ENCODE results near the gene CCDC192. TPM values are rescaled to one million over a fixed set of nuclear protein-coding genes. Genes with fewer than 3 reads are reported as not detected.
"Not testable (repeated sequence)": the region's sequence is repeated elsewhere in the genome, so short reads cannot be mapped to it uniquely, and the experiment has no call there.

CCDC192 gene
- total RNA-seq, 1 donor from 2014 or later: 0.31 TPM

GRCh38 chr5:127766676-127767335, 63.6 kb downstream of the CCDC192 start:
- no peak for DNase-seq

DNA sequence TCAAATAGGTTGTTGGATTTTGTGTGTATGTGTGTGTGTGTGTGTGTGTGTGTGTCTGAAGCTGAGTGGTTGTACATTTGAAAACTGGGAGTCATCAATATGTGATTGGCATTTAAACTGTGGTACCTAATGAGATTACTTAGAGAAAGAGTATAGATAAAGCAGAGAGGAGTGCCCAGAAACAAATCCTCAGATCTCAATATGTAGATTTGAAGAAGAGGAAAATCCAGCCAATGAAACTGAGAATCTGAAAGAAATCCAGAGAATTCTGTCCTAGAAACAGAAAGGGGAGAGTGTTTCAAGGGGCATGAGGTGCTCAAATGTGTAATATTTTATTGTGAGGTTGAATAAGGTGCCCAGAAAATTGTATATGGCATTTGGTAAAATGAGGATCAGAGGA, 66.2 kb downstream of the CCDC192 start:
- DNase-seq: no peak

DNA sequence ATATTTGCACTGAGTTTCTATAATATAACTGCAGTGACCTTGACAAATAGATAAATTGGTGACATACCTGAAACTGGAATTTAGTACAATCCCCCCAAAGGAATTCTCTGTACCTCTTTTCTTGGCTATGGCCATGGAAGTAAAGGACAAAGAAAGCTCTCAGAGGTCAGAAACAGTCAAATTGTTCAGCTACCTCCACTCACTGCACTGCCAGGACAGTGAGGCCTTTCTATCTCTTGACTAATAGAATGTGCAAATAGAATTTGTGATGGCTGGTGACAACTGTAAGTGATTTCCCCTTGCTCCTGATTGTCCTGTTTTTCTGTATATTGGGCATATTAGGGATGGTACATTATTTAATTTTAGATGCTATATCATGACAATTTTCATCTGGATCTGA, 67.1 kb downstream of the CCDC192 start:
- DNase-seq: no peak

GRCh38 chr5:127772531-127772930, 69.3 kb downstream of the CCDC192 start:
- no peak for DNase-seq

DNA sequence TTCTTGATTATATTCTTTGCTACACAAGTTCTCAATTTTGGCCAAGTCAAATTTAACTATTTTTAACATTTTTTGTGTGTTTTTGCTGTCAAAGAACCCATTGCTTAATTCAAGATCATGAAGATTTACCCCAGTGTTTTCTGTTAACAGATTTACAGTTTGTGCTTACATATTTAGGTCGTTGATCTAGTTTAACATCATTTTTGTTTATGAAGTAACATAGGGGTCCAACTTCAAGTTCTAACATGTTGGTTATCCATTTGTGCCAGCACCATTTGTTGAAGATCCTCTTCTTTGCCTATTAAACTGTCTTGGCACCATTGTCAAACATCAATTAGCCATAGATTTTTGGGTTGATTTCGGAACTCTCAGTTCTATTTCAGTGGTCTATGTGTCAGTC, 71.0 kb downstream of the CCDC192 start:
- no peak for DNase-seq

DNA sequence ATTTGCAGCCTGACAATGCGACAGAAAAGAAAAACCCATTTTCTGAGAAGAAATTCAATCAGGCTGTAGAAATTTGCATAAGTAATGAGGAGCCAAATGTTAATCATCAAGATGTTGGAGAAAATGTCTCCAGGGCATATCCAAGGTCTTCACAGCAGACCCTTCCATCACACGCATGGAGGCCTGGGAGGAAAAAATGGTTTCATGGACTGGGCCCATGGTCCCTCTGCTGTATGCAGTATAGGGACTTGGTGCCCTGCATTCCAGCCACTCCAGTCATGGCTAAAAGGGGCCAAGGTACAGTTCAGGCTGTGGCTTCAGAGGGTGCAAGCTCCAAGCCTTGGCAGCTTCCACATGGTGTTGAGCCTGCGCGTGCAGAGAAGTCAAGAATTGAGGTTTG, 73.3 kb downstream of the CCDC192 start:
- no peak for DNase-seq

DNA sequence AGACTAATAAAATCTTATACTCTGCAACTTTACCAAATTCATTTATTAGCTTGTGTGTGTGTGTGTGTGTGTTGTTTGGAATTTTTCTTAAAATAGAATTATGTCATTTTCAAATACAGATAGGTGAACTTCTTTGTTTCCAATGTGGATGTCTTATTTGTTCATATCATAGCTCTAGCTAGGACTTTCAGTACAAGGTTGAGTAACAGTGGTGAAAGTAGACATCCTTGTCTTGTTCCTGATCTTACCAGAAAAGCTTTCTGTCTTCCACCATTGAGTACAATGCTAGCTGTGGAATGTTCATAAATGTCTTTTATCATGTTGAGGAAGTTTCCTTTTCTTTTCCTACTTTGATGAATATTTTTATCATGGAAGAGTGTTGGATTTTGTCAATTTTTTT, 74.8 kb downstream of the CCDC192 start:
- DNase-seq: no peak

- not testable (repeated sequence) for DNase-seq
Measured at GRCh38 chr5:127782450-127782849, 79.3 kb downstream of the CCDC192 start.

DNA sequence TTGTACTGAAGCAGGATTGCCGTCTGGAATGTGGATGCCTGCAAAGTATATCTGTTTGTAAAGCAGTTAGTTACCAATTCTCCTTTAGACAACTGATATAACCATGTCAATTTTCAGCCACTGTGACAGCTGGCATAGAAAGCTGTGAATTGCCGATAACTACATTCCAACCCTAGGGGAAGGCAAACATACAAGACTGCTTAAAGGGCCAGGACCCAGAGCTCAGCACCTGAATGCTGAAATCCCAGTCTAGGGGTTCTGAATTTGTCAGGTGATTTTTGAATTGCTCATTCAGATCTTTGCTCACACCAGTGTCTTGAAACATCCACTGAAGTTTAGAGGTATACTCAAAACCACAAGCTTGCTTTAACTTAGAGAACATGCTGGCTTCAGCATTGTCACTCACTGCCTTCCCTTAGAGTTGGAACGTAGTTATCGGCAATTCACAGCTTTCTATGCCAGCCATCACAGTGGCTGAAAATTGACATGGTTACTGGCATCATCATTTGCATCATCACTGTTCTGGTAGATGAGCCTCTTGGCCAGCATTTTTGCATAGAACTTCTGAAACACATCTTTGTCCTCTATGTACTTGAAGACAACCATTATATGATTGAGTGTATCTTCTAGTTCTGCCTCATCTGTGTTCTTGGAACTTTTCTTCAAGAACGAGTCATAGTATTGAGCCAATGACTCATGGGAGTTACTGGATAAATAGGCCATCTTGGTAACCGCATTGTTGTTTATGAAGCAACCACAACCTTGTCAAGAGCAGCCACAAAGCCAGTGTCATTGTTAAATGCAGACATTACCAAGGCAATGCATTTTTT, 82.1 kb downstream of the CCDC192 start:
- DNase-seq: no peak

DNA sequence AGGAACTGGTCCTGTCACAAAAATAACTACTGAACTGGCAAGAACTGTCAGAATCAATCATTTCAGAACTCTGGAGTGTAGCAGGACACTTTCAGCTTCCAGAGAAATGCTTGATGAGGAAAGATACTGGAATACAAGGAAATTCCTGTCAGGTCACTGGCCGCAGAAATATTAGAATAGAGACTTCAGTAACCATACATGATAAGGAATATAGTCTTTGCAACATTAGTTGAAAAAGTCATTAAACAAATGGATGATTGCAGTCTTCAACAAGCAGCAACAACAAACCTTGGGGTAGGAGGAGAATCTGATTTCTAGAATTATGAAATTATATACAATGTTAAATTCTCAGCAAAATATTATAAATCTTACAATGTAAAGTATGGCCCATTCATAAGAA, 88.2 kb downstream of the CCDC192 start:
- DNase-seq: no peak

DNA sequence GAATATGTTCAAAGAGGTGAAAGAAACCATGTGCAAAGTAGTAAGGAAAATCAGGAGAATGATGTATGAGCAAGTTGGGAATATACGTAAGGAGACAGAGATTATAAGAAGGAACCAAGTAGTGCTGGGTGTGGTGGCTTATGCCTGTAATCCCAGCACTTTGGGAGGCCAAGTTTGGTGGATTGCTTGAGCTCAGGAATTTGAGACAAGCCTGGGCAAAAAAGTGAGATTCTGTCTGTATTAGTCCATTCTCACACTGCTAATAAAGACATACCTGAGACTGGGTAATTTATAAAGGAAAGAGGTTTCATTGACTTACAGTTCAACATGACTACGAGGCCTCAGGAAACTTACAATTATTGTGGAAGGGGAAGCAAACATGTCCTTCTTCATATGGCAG, 88.7 kb downstream of the CCDC192 start:
- not testable (repeated sequence) for DNase-seq

GRCh38 chr5:127793052-127793451, 89.9 kb downstream of the CCDC192 start:
- no peak for DNase-seq

DNA sequence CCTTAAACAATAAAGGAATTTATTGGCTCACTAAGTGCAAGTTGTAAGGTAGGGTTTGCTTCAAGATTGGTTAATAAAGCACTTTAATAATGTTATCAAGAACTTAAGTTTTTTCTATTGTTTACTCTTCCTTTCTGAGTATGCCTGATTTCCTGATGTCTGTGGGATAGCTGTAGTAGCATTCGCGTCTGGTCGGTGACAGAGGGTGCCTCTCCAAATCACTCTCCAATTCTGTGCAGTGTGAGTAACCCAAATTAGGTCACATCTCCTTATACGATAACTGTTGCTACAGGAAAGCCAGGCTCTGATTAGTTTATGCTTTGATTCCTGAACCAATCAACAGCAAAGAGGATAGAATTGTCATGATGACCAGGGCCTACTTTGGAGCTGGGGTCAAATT, 90.7 kb downstream of the CCDC192 start:
- no peak for DNase-seq

DNA sequence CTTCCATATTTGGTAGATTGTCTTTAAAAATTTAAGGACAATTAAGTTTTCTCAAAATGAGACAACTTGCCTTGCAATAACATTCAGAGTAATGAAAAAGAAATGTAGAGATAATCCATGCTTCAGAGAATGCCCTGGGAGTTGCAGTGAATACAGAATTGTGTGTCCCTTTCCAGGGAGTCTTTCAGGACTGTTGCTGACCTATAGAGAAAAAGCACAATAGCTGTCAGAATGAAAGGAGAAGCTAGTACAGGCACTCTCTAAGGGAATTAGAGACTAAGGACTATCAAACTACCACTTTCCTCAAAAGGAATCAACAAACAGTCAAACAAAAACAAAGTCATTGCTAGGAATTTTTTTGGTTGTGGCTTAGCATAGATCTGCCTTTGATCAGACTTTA, 93.0 kb downstream of the CCDC192 start:
- DNase-seq: no peak

- no peak for DNase-seq
Measured at GRCh38 chr5:127799293-127799905, 96.2 kb downstream of the CCDC192 start.

- DNase-seq: no peak
Measured at GRCh38 chr5:127801751-127802476, 98.7 kb downstream of the CCDC192 start.

DNA sequence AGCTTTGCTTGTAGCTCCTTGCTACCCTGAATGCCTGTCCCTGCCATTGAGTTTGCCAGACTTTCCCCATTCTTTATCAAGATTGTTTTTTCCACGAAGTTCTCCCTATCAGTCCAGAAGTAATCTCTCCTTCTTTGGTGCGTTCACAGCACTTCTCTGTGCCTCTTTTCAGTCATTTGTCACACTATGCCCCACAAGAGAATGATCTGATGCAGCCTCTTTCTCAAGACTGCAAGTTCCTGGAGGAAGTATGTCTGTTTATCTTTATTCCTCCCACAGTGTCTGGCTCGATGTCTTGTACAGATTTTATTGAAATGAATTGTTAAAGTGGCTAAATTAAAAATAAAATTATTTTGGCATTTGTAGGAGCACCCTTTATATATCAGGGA, 99.3 kb downstream of the CCDC192 start:
- no peak for DNase-seq

DNA sequence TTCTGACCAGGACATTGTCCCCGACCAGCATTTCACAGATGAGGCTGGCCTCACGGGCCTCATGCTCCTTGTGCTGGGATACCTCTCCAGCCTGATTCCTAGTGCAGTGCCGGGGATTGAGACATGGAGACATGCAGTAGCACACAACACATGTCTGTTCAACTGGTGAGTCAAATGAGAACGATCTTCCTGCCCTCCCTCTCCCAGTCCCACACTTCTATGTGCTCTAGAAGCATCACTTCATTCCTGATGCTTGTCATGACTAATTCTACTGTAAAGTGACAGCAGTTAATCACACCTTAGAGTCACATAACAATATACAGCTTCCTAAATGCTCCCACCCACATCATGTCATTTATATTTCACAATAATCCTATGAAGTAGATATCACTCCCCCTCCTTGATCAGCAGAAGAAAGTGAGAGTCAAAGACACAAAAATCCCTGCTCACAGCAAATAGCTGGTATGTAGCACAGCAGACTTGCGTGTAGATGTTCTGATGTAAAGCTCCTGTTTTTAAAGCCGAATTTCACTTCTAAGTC, 101.8 kb downstream of the CCDC192 start:
- no peak for DNase-seq

GRCh38 chr5:127805448-127805847, 102.3 kb downstream of the CCDC192 start:
- DNase-seq: no peak

GRCh38 chr5:127806776-127807175, 103.6 kb downstream of the CCDC192 start:
- DNase-seq: no peak

DNA sequence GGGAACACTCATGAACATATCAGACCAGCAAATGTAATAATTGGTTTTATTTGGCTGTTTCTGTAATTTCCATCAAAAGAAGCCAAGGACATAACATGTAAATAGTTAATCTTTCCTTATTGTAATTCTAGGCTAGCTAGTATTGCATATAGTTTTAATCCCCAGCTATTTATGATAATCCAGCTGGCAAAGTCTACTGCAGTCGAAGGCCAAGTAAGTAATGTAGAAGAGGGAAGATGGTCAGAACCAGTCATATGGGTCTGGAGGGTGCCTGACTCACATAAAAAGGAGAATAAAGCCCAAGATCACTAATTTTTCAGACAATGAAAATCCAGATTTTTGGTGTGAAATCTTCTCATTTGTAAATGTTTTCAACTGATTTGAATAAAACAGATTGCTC, 106.3 kb downstream of the CCDC192 start:
- DNase-seq: no peak

DNA sequence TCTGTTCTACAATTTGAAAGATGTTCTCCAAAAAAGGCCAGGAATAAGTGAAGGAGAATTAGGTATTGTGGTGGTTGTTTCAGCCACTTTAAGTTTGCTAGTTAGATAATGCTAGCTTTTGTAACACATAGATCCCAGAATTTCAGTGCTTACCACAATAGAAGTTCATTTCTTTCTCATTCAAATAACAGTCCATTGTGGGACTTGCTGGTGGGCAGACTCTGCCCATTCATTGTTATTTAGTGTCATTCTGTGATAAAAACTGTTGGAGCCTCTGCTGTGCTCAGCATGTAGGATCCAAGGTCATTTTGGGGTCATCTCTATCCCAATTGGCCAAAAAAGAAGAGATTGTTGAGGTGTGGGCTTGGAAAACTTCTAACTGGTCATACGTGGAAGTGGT, 106.8 kb downstream of the CCDC192 start:
- DNase-seq: no peak
